ENCODE results near the gene C17orf50. TPM values are rescaled to one million over a fixed set of nuclear protein-coding genes. Genes with fewer than 3 reads are reported as not detected.

The C17orf50 gene
- total and polyA plus RNA-seq, 4 donors: 0.68 to 1.6 TPM; not detected in 2

DNA sequence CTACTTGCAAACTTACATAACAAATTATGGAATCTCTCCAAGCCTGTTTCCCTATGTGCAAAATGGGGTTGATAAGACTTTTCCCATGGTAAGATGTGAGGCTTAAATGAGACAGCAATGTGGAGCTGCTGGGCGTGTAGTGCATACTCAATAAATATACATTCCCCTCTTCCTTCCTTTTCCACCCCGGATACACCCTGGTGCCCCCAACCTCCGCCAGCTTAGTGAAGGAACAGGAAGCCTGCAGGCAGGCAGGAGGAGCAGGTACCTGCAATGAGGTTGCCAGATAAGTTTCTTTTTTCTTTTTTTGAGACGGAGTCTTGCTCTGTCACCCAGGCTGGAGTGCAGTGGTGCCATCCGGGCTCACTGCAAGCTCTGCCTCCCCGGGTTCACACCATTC is 14.9 kb downstream of the C17orf50 start:
- H3K4me3 ChIP-seq (ENCODE audit: low read depth, low read length): no peak overlapping the region
- DNase-seq (ENCODE audit: low read depth in 4 of 6, low spot score in 6 of 6): no peak
- peaks cover 10% of the 10 kb centered on the region for H3K36me3 ChIP-seq (ENCODE audit: control insufficient read depth, insufficient read depth, low read length)
- H3K9me3 ChIP-seq (ENCODE audit: control insufficient read depth, insufficient read depth, low read length): no peaks in the 10 kb centered on the region
- H3K4me1 ChIP-seq (ENCODE audit: control insufficient read depth, insufficient read depth, low read length): peaks cover 39% of the 10 kb centered on the region
- 40% methylated on average over 2 of the region's 6 CpGs for WGBS (ENCODE audit: insufficient coverage)
- H3K27me3 ChIP-seq (ENCODE audit: control insufficient read depth, insufficient read depth, low read length): no peaks in the 10 kb centered on the region
- peak overlapping the region; percentile 85 for H3K27ac ChIP-seq (ENCODE audit: low read depth, low read length)

DNA sequence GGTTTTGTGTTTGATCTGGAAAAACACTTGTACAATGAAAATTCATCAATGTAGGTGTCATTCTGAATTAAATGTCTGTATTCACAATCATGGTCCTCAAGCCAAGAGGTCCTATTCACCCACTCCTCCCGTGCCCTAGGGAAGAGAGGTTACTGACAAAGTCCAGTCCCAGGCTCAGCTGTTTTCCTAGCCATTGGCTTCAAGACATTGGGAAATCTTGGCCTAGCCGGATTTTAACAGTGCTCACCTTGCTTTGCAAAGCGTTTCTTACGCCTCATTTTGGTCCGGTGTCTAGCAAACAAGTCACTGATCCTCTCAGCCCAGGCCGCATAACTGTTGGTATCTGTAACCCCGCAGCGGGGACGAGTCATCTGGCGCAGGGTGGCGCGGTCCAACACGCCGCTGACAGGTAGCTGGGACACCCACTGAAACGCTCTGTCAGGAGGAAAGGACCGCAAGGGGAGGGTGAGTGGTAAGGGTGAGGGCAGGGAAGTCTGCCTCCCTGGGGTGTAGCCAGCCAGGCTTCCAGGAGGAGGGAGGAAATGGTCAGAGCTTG is 18.0 kb downstream of the C17orf50 start:
- no peak overlapping the region for H3K27ac ChIP-seq (ENCODE audit: low read depth, low read length)
- H3K9me3 ChIP-seq (ENCODE audit: control insufficient read depth, insufficient read depth, low read length): no peaks in the 10 kb centered on the region
- H3K27me3 ChIP-seq (ENCODE audit: control insufficient read depth, insufficient read depth, low read length): no peaks in the 10 kb centered on the region
- peaks cover 29% of the 10 kb centered on the region for H3K4me1 ChIP-seq (ENCODE audit: control insufficient read depth, insufficient read depth, low read length)
- no peak overlapping the region for H3K4me3 ChIP-seq (ENCODE audit: low read depth, low read length)
- no peak for DNase-seq (ENCODE audit: low read depth in 4 of 6, low spot score in 6 of 6)
- H3K36me3 ChIP-seq (ENCODE audit: control insufficient read depth, insufficient read depth, low read length): peaks cover 5% of the 10 kb centered on the region
- 90% methylated on average over 15 of the region's 16 CpGs for WGBS (ENCODE audit: insufficient coverage)

DNA sequence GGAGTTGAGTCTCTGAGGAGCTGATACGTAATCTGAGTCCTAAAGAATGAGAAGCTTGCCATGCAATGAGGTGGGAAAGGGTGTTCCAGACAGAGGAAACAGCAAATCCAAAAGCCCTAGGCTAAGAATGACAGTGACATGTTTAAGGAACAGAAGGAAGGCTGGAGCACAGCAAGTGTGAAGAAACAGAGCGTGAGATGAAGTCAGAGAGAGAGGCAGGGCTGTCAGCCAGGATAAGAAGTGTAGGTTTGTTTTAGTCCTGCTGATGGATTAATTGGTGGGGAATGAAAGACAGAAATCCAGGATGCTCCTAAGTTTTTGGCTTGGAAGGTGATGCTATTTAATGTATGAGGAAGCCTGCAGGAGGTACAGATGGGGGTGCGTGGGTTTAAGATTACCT is 20.3 kb downstream of the C17orf50 start:
- Histone ChIP-seq H3K36me3 (ENCODE audit: control insufficient read depth, insufficient read depth, low read length) (peaks cover 5% of the 10 kb centered on the region), H3K4me3 (ENCODE audit: low read depth, low read length) (no peak overlapping the region), H3K27ac (ENCODE audit: low read depth, low read length) (no peak overlapping the region), H3K4me1 (ENCODE audit: control insufficient read depth, insufficient read depth, low read length) (peaks cover 9% of the 10 kb centered on the region), H3K27me3 (ENCODE audit: control insufficient read depth, insufficient read depth, low read length) (no peaks in the 10 kb centered on the region), H3K9me3 (ENCODE audit: control insufficient read depth, insufficient read depth, low read length) (no peaks in the 10 kb centered on the region)
- peak in 1 of 6 donors; percentile 72 for DNase-seq (ENCODE audit: low read depth in 4 of 6, low spot score in 6 of 6)
- WGBS (ENCODE audit: insufficient coverage): 62% methylated on average over 3 of the region's 3 CpGs

DNA sequence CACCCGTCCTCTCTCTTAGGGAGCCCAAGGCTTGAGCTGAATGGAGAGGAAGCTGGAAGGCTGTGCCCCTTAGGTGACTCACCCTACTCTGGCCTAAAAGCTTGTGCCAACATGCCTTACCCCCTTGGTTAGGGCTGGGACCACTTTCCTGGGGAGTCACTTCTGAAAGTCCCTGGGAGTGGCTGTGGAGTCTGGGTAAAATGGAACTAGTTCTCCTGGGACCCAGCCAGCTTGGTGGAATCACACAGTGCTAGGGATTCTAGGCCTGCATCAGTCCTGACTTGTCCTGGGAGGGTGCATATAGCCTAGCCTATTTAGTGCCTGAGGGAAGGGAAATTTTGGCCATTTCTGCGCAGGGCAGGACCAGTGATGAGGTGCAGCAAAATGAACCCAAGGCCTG is 24.2 kb downstream of the C17orf50 start:
- H3K4me1 ChIP-seq (ENCODE audit: control insufficient read depth, insufficient read depth, low read length): peaks cover 16% of the 10 kb centered on the region
- no peaks in the 10 kb centered on the region for H3K36me3 ChIP-seq (ENCODE audit: control insufficient read depth, insufficient read depth, low read length)
- DNase-seq (ENCODE audit: low read depth in 4 of 6, low spot score in 6 of 6): no peak
- H3K27me3 ChIP-seq (ENCODE audit: control insufficient read depth, insufficient read depth, low read length): no peaks in the 10 kb centered on the region
- WGBS (ENCODE audit: insufficient coverage): 100% methylated on average over 1 of the region's 2 CpGs
- no peak overlapping the region for H3K4me3 ChIP-seq (ENCODE audit: low read depth, low read length)
- no peaks in the 10 kb centered on the region for H3K9me3 ChIP-seq (ENCODE audit: control insufficient read depth, insufficient read depth, low read length)
- H3K27ac ChIP-seq (ENCODE audit: low read depth, low read length): no peak overlapping the region

DNA sequence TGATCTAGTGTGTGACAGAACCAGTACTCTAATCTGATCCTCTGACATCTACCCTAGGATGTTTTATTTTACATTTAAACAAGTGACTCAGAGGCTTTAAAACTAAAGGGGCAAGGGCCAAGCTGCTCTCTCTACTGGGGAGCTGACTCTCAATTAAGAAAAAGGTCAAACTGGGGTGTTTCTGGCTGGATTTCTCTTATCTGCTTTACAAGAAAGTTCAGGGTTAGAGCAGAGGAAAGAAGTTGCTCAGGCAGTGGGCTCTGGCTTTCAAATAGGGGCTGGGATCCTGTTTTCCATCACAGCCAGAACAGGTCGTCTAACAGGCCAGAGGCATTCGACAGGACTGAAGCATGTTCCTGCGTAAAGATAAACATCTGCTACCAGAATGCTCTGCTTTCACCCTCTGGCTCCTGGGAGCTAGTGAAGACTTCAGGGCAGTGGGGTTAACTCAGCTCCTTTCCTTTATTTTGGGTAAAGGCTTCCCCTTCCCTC is 26.3 kb downstream of the C17orf50 start:
- Histone ChIP-seq H3K27ac (ENCODE audit: low read depth, low read length) (peak overlapping the region; percentile 17), H3K4me1 (ENCODE audit: control insufficient read depth, insufficient read depth, low read length) (peaks cover 16% of the 10 kb centered on the region), H3K36me3 (ENCODE audit: control insufficient read depth, insufficient read depth, low read length) (no peaks in the 10 kb centered on the region), H3K9me3 (ENCODE audit: control insufficient read depth, insufficient read depth, low read length) (no peaks in the 10 kb centered on the region), H3K4me3 (ENCODE audit: low read depth, low read length) (no peak overlapping the region), H3K27me3 (ENCODE audit: control insufficient read depth, insufficient read depth, low read length) (peaks cover under 1% of the 10 kb centered on the region)
- no peak for DNase-seq (ENCODE audit: low read depth in 4 of 6, low spot score in 6 of 6)
- WGBS (ENCODE audit: insufficient coverage): 23% methylated on average over 3 of the region's 3 CpGs

DNA sequence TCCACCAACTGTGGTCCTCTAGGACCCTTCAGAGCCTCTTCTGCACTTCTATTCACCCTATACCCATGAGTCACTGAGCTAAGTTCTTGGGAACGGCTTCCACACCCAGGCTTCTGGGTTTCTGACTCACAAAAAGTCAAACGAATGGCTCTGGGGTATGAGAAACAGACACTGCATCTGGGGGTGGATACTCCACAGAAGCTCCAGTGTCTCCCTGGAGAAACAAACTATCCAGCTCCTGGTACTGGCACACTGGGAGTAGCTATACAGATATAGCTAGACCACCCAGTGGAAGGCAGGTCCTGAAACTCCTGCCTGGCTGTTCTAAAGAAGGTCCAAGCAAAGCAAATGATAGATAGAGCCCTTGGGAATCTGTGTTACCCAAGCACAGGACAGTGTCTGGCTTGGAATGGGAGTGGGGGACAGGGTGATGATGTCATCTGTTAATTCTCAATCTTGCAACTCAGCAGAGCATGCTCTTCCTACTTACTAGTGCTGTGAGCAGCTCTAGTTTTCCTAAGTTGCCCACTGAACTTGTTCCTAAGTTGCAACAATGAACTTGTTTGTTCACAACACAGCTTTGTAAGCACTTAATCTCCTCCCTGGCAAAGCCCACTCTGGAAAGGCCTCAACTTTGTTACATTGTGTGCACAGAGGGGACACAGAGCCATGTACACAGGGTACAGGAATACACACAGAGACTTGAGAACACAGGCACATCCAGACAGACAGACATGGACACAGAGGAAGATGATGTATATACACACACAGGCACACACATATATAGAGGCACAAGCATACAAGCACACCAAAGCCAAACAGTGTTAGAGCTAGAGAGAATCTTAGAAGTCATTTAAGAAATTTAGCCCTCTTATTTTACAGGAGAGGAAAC is 28.0 kb downstream of the C17orf50 start:
- WGBS (ENCODE audit: insufficient coverage): 39% methylated on average over 2 of the region's 2 CpGs
- DNase-seq (ENCODE audit: low read depth in 4 of 6, low spot score in 6 of 6): peak in 2 of 6 donors; percentile 72 to 80
- H3K9me3 ChIP-seq (ENCODE audit: control insufficient read depth, insufficient read depth, low read length): no peaks in the 10 kb centered on the region
- H3K4me3 ChIP-seq (ENCODE audit: low read depth, low read length): no peak overlapping the region
- H3K4me1 ChIP-seq (ENCODE audit: control insufficient read depth, insufficient read depth, low read length): peaks cover 18% of the 10 kb centered on the region
- peak overlapping the region; percentile 87 for H3K27ac ChIP-seq (ENCODE audit: low read depth, low read length)
- no peaks in the 10 kb centered on the region for H3K36me3 ChIP-seq (ENCODE audit: control insufficient read depth, insufficient read depth, low read length)
- H3K27me3 ChIP-seq (ENCODE audit: control insufficient read depth, insufficient read depth, low read length): peaks cover 11% of the 10 kb centered on the region

DNA sequence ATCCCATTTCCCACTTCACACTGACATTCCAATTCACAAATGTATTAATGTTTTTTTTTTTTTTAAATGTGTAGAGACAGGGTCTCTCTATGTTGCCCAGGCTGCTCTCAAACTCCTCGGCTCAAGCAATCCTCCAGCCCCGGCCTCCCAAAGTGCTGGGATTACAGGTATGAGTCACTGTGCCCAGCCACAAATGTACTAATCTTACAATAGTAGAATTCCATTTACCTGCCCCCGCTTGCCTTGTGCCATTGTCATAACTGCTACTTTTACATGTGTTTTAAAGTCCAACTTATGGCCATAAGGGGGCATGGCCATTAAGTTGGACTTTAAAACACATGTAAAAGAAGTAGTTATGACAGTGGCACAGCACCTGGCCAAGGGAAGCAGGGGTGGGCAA is 30.2 kb downstream of the C17orf50 start:
- DNase-seq (ENCODE audit: low read depth in 4 of 6, low spot score in 6 of 6): no peak
- Histone ChIP-seq H3K36me3 (ENCODE audit: control insufficient read depth, insufficient read depth, low read length) (no peaks in the 10 kb centered on the region), H3K27ac (ENCODE audit: low read depth, low read length) (no peak overlapping the region), H3K4me1 (ENCODE audit: control insufficient read depth, insufficient read depth, low read length) (peaks cover 35% of the 10 kb centered on the region), H3K4me3 (ENCODE audit: low read depth, low read length) (no peak overlapping the region), H3K9me3 (ENCODE audit: control insufficient read depth, insufficient read depth, low read length) (no peaks in the 10 kb centered on the region), H3K27me3 (ENCODE audit: control insufficient read depth, insufficient read depth, low read length) (peaks cover 24% of the 10 kb centered on the region)
- 90% methylated on average over 2 of the region's 3 CpGs for WGBS (ENCODE audit: insufficient coverage)

DNA sequence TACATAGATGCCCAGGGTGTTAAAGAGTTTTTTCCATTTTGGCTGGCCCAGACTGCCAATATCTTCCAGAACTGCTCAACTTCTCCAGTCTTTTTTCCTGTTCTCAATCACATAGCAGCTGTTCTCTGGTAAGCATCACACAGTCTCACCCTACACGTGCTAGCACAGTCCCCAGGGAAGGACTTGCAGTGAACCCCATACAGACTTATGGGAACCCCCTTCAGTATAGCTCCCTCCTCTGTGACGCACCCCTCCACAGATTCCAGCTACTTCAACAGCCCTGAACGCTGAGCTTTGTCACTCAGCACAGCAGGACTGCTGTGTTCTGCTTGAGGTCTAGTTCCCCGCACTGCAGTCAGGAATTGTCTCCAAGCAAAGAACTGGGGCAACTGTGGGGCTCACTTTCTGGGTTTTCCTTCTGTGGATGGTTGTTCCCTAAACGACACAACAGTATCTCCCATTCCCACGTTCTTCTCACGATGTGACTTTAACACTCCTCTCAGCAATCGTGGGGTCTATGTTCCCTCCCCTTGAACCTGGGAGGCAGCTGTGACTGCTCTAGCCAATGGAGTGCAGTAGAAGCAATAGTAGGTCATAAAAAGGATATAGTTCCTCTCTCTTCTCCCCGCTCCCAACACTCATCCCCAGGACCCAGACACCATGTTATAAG is 31.1 kb downstream of the C17orf50 start:
- no peaks in the 10 kb centered on the region for H3K36me3 ChIP-seq (ENCODE audit: control insufficient read depth, insufficient read depth, low read length)
- H3K27ac ChIP-seq (ENCODE audit: low read depth, low read length): peak overlapping the region; percentile 0
- H3K4me3 ChIP-seq (ENCODE audit: low read depth, low read length): no peak overlapping the region
- H3K27me3 ChIP-seq (ENCODE audit: control insufficient read depth, insufficient read depth, low read length): peaks cover 29% of the 10 kb centered on the region
- DNase-seq (ENCODE audit: low read depth in 4 of 6, low spot score in 6 of 6): no peak
- H3K4me1 ChIP-seq (ENCODE audit: control insufficient read depth, insufficient read depth, low read length): peaks cover 36% of the 10 kb centered on the region
- 58% methylated on average over 6 of the region's 9 CpGs for WGBS (ENCODE audit: insufficient coverage)
- no peaks in the 10 kb centered on the region for H3K9me3 ChIP-seq (ENCODE audit: control insufficient read depth, insufficient read depth, low read length)

DNA sequence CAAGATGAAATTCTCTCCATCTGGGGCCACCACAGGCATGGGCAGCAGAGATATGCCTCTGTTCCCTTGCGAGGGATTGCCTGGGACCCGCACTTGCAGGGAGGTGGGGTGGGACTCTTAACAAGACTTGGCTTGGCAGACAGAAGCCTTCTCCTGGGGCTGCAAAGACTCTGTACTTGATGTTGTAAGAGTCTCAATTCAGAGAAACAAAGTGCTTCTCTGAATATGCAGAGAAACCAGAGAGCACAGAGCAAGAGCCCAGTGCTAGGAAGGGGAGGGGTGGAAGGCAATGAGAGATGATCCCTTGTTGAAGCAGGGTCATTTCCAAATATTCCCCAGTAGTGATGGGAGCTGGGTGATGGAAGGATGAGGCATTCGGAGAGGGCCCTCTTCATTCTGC is 32.6 kb downstream of the C17orf50 start:
- Histone ChIP-seq H3K27me3 (ENCODE audit: control insufficient read depth, insufficient read depth, low read length) (peaks cover 29% of the 10 kb centered on the region), H3K27ac (ENCODE audit: low read depth, low read length) (peak overlapping the region; percentile 78), H3K4me1 (ENCODE audit: control insufficient read depth, insufficient read depth, low read length) (peaks cover 27% of the 10 kb centered on the region), H3K4me3 (ENCODE audit: low read depth, low read length) (peak overlapping the region; percentile 7), H3K9me3 (ENCODE audit: control insufficient read depth, insufficient read depth, low read length) (no peaks in the 10 kb centered on the region), H3K36me3 (ENCODE audit: control insufficient read depth, insufficient read depth, low read length) (no peaks in the 10 kb centered on the region)
- peak in 2 of 6 donors; percentile 49 to 53 for DNase-seq (ENCODE audit: low read depth in 4 of 6, low spot score in 6 of 6)
- 43% methylated on average over 3 of the region's 3 CpGs for WGBS (ENCODE audit: insufficient coverage)

Data from spinal cord (tissue), 10 donors.